Fibroblast of skin of right biceps (primary cell): ENCODE data around the gene BICC1.

Source experiments
- DNase-seq: peaks from one replicate; pipeline ENCODE4 v3.0.0-alpha.2; 2013

BICC1 gene

DNA sequence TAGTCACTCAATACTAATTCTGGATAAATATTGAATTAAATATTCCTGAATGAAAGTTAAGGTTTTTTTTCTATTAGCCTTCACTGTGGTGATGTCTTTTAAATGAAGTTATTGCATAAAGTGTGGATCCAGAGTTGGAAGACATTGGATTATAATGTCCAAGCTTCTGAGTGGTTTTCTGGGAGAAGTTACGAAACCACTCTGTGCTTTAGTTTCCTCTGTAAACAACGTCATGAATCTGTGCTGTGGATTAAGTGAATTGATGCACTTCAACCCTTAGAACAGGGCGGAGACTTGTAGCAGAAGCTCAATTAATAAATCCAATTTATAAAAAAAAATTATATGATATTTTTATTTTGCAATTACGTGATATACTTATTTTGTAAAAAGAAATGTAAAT lies 271.7 kb downstream of the BICC1 start:
- no peak for DNase-seq

DNA sequence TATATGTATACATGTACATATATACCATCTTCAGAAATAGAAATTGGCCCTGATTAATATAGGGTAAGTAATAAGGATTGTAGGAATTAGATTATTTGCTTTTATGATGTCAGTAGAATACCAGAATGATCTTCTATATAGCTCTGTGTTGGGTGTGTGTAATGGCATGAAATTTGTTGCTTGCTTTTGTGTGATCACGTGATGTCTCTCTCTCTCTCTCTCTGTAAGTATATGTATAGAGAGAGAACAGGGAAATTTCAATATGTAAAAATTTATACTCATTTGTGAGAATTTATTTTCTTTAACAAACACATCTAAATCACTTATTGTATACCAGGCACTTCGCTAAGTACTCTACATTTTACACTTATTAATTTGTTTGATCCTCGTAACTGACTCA lies 272.7 kb downstream of the BICC1 start:
- DNase-seq = no peak

DNA sequence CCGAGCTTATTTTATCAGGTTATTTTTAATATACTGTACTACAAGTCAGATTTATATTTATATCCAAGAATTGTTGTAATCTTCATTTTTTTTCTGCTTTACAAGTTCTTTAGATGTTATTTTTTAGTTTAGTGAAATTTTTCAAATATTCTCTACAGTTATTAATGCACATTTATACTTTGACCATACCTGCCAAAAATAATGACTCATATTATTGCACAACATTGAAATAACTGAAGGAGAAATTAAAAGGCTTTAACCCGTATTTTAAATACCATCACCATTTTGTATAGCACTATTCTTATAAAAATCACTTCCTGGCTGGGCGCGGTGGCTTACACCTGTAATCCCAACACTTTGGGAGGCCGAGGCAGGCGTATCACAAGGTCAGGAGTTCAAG lies 278.5 kb downstream of the BICC1 start:
- peak; percentile 57 for DNase-seq

DNA sequence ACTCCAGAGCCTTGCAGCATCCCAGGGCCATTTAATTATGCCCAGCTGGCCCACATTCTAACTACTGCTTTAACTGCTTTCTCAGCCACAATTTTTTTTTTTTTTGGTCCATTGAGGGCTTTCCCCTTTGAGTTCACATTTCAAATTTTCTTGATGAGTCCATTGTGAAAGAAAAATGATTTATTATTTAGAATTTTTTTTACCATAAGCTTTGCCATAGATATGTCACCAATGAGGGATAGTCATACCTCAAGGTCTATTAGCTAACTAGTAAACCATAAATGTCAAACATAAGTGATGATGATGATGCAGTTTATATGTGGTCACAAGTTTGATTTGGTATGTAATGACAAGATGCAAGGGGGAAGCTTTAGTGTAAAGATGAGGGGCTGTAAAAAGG lies 282.9 kb downstream of the BICC1 start:
- peak; percentile 52 for DNase-seq

DNA sequence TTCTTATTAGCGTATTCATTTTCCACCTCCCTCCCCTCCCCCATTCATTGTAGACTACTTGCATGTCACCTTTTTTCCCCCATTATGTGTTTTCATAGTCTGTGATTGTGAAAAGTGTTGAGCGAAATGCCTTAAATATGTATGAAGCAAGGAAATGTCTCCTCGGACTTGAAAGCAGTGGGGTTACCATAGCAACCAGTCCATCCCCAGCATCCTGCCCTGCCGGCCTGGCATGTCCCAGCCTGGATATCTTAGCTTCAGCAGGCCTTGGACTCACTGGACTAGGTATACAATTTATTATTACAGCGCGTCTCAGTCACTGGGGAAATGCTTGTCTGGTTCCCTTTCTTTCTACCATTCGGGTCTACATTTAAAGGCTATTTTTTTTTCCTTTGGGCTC lies 283.6 kb downstream of the BICC1 start:
- DNase-seq = no peak

DNA sequence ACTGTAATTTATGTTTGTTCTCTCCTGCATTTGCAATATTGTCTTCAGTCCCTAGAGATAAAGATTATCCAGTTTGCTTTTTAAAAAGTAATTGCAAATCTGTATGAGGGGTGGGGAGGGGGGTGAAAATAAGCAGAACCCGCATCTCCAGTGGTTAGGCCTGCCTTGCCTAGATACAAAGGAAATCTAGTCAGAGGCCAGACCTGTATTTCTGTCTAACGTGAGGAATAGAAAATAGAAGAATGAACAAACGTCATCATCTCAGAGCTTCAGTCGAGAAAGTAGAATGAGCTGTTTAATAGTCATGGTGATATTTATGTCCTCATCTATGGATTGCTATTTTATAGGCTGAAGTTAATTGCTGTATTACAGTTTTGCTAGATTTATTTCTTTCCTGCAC lies 284.2 kb downstream of the BICC1 start:
- no peak for DNase-seq

DNA sequence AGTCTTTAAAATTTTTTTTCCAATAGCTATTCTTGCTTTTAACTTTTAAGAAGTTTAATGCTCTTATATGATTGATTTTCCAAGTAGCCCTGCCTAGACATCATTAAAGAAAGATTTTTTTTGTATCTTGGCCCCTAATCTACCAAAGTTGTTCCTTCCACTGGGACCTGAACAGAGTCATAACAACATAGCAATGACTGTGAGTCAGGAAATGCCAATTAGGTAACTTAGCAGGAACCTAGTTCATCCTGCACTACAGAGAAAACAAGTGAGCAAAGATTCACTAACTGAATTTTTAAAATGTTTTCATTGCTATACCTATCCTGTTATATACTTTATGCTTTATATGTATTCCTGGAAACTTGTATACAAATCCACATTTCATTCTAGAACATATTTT lies 284.7 kb downstream of the BICC1 start:
- DNase-seq = peak; percentile 54

DNA sequence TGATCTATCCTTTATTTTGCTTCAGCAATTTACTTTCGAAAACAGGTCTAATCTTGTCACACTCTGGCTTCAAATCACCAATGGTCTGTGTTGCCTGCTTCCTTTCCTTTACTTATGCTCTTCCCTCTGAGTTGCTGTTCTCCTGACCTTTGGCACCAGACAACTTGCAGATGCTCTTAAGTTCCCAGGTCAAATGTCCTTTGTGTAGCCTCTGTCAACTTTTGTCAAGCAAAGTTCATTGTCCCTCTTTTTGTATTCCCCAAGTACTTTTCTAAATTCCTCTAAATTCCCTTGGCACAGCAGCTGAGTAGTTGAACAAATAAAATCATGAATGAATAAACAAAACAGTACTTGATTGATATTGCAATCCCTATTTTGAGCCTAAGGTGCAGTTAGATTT lies 289.4 kb downstream of the BICC1 start:
- DNase-seq = no peak

DNA sequence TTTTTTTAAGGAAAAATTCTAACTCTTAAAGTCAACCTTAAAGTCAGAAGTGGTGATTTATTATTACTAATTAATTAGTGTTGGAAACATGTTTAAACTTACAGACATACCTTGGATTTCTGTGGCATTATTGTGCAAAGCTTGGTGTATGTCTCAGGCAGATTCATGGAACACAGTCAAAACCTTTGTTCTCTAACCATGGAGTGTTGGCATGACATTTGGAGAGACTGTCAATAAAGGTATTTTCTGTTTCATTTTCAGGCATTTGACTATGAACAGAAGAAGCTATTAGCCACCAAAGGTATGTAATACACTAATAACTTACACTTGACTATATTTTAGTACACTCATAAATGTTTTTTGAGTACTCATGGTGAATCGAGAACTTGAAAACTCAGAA lies 293.7 kb downstream of the BICC1 start:
- DNase-seq = no peak

DNA sequence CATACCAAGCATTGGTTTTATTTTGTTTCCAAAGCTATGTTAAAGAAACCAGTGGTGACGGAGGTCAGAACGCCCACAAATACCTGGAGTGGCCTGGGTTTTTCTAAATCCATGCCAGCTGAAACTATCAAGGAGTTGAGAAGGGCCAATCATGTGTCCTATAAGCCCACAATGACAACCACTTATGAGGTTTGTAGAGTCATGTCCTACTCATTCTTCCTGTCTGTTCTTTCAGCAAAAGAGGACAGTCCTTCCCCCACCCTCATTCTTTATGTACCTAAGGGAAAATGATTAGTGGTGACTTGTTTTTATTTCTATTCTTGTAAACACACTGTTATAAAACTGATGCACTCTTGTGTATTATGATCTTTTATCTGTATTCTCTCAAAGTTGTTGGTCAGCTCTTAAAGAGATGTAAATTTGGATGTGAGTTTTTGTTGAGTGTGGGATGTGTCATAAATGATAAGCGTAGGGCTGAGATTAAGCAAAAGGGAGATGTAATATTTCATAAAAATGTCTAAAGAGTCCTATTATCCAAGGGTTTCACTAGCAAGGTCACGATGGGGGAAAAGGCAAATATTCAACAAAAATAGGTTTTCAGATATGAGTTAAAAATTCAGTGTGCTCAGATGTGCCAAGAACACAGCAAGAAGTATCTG lies 294.4 kb downstream of the BICC1 start:
- no peak for DNase-seq

DNA sequence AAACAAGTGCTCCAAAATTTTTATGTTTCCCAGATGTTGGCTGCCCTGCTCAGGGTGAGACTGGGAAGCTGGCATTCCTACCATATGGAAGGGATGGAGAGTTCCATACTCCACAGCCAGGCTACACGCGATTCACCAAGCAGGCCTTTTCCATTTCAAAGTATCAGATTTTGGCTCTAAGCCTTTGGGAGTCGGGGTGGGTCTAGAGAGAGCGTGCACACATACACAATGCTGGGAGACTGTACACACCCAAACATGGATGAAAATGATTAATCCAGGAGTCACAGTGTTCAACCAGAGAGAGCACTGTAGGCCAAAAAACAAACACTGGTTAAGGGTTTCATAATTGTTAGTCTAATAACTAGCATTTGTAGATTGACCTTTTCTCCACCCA lies 295.0 kb downstream of the BICC1 start:
- DNase-seq = peak; percentile 53

DNA sequence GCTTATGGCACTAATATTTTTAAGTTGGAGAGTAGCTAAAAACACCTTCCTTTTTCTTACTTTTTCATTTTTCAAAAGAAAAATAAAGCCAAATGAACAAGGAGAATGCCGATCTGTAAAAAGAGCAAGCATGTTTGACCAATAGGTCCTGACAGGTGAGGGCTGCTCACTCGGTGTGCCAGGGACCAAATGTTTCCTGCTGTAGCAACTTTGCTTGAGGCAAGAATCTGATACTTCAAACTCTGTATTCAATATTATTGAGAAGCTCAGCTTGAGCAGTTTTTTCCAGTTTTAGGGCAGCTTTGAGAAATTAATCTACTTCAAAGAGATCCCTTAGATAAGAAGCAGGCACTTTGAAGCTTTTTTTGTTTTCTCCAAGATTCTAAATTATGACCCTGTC lies 298.1 kb downstream of the BICC1 start:
- no peak for DNase-seq

DNA sequence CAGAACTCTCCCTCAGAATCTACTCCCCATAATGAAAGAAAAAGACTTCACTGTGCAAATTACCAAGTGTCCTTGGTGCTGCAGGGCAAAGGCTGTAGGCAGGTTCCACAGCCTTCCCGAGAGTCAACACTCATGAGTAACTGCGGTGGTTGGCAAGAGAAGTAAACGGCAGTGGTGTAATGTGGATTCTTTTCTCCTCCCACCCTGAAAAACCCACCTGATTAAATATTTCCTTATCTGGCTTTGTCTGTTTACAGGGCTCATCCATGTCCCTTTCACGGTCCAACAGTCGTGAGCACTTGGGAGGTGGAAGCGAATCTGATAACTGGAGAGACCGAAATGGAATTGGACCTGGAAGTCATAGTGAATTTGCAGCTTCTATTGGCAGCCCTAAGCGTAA lies 300.9 kb downstream of the BICC1 start:
- DNase-seq = no peak

DNA sequence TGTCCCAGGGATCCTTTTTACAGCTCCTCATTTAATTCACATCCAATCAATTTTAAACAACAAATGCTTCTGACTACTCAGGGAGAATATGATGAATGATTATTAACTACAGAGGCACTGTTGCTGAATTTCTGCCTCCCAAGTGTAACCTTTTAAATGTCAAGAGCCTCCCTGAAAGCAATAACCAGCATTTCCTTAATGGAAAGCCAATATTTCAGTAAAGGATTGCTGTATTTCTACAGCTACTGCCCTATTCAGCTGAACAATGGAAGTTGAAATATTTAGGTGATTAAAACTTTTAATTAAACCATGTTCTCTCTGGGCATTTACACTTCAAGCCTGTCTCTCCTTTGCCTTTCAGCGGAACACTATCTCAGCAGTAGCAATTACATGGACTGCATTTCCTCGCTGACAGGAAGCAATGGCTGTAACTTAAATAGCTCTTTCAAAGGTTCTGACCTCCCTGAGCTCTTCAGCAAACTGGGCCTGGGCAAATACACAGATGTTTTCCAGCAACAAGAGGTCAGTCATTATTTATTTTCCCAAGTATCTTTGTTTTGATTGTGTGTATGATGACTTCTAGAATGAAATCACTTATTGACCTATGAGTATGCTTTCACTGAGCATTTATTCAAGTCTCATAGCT lies 304.7 kb downstream of the BICC1 start:
- no peak for DNase-seq

DNA sequence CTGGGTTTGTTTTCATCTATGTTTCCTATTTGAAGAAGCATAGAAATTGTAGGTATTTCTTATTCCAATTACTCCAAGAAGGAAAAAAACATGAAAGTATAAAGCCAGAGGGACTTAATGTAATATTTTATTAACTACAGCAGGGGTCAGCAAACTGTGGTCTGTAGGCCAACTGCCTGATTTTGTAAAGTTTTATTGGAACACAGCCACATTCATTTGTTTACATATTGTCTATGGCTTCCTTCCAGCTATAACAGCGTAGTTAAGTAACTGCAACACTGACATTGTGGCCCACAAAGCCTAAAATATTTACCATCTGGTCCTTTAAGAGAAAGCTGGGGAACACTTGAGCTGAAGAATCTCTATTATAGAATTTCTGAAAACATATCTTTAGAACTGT lies 306.2 kb downstream of the BICC1 start:
- peak; percentile 61 for DNase-seq

DNA sequence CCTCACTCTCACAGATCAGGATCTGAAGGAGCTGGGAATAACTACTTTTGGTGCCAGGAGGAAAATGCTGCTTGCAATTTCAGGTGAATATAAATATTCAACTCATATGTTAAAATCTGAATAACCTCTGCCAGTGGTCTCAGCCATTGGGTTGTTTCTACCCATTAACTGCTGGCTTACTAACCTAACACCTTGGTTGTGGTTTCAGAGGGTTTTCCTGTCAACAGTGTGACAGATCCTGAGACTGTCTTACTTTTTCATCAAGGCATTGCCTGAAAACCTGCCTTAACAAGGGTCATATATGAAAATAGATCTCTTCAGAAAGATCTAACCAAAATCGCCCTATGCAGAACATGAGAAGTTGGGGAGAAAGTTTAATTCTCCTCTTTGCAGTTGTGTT lies 307.7 kb downstream of the BICC1 start:
- peak; percentile 3 for DNase-seq

DNA sequence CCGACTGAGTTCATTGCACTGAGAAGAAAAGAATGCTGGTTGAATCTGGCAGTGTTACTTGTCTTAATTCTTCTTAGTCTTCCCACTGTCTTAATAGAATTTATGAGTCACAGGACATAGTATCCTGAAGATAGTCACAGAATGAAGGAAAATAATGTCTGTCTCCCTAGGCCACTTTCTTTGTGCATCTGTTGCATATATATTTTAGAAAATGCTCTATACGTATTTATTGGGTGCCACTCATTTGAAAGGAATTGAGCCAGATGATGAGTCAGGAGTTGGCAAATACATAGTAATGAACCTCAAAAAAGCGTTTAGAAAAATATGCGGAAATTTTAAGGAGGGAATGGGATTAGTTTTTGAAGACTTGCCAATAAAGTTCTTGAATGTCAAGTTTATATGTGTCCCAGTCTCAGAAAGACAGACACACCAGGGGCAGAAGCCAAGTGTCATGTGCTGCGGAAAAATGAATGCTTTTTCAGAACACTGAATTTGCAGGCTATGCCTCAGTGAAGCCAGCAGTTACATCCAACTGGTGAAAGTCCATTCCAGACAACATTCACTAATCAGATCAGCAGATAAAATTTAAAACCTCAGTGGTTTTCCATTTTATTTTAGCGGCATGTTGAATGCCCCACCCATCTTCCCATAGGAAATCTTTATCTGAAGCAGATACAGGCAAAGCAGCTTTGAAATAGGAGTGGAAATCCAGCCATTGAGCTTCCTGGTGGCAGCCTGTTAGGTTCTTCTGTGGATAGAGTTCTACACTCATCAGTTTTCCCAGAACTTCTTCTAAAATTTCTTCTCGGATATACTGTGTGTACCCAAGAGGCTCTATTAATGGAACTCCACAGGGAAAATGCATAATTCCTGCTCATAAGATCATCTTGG lies 308.4 kb downstream of the BICC1 start:
- peak; percentile 96 for DNase-seq

DNA sequence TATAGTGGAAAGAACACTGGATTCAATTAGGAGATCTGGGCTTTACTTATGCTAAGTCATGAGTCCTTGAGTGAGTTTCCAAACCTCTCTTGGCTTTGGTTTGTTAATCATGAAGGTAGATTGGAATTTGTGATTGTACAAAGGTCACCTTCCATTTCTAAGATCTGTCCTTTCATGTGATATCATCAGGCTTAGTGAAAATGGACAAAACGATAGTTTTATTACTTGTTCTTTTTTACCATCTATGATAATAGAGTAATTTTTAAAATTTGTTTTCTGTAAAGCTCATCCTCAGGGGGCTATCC lies 309.0 kb downstream of the BICC1 start:
- peak; percentile 8 for DNase-seq

DNA sequence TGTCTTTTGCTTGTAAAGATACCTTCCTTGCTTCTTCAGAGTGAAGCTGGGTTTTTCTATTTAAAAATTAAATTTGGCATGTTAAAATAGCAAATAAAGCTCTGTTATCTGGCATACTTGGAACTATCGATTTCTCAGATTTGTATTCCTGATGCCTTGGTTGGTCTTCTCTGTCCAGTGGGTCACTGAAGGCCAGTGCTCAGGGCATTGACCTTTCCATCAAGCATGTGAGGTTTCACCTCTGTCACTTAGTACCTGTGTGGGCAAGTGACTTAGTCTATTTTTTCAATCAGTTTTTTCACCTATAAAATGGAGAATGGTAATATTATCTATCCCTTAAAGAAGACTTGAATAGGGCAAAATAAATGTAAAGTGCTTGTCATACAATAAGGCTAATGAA lies 311.3 kb downstream of the BICC1 start:
- DNase-seq = no peak

DNA sequence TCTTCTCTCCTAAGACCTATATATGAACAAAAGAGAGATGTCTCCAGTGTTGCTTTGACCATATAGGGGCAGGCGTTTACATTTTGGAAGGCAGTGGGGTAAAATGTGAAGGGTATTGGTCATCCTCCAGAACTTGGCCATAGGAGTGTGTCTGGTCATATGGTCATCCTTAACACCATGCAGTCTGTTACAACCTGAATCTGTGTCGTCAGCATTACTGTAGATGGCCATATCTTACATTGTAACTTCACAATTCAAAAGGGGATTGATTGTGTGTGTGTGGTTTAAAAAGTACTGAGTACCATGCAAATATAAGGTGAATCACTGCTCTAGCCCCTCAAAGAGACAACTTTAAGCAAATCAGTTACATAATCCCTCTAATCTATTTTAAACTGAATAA lies 311.7 kb downstream of the BICC1 start:
- DNase-seq = no peak

DNA sequence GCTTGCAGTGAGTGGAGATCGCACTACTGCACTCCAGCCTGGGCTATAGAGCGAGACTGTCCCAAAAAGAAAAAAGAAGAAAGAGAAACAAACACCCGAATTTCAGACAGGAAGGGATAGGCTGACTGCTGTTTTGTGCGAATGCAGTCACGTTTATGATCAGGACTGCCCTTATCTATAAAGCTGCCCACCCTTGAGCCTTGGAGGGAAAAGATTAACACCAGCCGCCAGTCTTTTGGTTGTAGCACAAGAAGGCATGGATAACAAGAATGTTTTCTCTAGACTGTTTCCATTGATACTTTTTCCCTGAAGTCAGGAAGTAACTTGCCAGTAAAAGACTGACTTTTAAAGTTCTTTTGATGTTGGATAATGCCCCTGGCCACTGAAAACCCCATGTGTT lies 314.0 kb downstream of the BICC1 start:
- no peak for DNase-seq

DNA sequence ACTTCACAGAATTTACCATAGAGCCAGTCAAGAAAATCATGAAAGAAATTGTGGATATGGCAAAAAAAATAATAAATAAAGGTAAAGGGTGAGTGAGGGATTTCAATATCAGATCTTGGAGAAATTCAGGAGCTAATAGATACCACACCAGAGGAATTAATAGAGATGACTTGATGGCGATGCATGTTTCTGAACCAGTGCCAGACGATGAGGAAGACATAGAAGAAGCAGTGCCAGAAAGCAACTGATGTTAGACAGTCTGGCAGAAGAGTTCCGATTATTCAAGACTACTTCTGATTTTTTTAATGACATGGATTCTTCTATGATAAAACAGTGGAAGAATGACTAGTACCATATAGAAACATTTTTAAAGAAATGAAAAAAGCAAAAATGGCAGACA lies 314.7 kb downstream of the BICC1 start:
- DNase-seq = peak; percentile 17

DNA sequence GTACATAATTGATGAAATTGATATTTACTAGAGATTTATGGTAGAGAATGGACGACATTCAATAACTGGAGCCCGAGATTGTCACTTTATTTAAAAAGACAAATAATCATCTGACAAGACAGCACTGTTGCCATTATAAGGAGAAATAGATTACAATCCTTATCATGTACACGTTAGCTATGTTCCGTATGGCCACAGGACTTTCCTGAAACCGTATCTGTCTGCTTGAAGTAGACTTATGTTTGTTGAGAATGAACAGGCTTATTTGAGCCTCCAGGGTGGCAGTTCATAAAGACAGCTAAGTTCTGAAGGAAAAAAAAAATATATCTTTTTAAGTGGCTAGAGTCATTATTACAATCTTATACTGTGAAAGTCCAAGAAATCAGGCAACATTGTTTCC lies 317.2 kb downstream of the BICC1 start:
- no peak for DNase-seq

DNA sequence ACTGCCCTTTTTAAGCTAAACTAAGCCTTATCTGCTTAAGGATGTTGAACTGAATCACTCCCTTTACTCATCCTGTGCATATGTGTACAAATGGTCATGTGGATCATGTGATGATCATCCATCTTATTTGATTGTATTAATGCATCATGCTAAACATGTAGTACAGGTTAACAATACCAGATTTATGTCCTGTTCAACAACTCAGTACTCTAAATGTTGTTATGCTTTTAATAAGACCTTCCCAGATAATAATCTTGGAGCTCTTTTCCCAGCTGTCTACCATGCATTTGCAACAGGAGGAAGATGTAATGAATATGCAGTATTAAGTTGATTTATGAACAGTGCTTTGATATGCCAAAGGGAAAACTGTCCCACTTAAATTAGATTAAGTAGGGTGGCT lies 318.0 kb downstream of the BICC1 start:
- no peak for DNase-seq
